GM13976 (cell line): ENCODE data around the gene FEV.

Source experiments
- DNase-seq: peaks from one replicate; pipeline ENCODE4 v3.0.0; 2012; ENCODE audit warnings: low spot score
- in situ Hi-C: fragments of 300-500 bp; cut with MboI; formaldehyde crosslinking; loops from one replicate; pipeline ENCODE4 v1.12.0; 2022; ENCODE audit warnings: low sequenced_read_pairs, mixed read lengths, inconsistent platforms; ENCODE audit not compliant: unreplicated experiment
- TF ChIP-seq, protein P1 (sequence below): IDR thresholded peaks from 2 replicates; pipeline ENCODE4 v1.5.1; 2012; ENCODE audit warnings: borderline replicate concordance, mild to moderate bottlenecking; ENCODE audit not compliant: insufficient read depth; ENCODE audit errors: extremely low read depth, missing control alignments, control extremely low read depth

Gene FEV

DNA sequence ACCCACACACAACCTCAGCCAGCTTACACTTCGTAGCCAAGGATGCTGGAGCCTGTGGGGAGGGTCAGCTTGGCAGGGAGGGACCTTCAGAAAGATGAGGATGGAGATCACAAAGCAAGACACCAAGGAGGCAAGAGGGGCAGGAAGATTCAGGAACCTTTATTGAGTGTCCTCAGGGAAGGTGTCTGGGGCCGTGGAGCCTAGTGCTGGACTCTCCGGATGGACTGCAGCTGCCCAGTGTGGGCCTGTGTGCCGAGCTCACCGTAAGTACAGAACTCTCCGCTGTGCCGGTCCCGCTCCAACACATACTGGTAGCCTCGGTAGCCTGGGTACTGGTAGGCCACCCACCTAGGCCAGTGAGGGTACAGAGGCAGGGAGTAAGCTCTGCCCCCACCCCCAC is 5.1 kb upstream of the FEV start:
- DNase-seq, result no peak
- in situ Hi-C loops, result no loop called here
- TF ChIP-seq, protein P1, sequence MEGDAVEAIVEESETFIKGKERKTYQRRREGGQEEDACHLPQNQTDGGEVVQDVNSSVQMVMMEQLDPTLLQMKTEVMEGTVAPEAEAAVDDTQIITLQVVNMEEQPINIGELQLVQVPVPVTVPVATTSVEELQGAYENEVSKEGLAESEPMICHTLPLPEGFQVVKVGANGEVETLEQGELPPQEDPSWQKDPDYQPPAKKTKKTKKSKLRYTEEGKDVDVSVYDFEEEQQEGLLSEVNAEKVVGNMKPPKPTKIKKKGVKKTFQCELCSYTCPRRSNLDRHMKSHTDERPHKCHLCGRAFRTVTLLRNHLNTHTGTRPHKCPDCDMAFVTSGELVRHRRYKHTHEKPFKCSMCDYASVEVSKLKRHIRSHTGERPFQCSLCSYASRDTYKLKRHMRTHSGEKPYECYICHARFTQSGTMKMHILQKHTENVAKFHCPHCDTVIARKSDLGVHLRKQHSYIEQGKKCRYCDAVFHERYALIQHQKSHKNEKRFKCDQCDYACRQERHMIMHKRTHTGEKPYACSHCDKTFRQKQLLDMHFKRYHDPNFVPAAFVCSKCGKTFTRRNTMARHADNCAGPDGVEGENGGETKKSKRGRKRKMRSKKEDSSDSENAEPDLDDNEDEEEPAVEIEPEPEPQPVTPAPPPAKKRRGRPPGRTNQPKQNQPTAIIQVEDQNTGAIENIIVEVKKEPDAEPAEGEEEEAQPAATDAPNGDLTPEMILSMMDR, result no peak

DNA sequence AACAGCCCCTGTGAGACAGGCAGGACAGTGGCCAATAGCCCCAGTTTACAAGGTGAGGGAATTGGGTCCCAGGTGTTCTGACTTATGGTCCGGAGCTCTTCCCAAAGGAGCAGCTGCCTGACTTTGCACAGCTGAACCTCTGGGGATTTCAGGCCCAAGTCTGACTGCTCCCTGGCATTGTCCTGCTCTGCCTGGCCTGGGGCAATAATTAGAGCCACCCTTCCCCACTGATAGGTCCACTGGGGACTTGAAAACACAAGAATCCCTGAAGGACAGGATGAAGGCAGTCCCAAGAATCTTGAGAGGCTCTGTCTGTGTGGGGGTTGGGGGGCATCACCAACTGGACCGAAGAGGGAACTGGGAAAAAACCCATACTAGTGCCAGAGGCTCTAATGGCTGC is 3.7 kb upstream of the FEV start:
- TF ChIP-seq, protein P1, result no peak
- in situ Hi-C loops, result loop anchor here (10.0 kb wide), 1 partner anchor 134 kb away; the partner anchor contains the start of gene WNT6

DNA sequence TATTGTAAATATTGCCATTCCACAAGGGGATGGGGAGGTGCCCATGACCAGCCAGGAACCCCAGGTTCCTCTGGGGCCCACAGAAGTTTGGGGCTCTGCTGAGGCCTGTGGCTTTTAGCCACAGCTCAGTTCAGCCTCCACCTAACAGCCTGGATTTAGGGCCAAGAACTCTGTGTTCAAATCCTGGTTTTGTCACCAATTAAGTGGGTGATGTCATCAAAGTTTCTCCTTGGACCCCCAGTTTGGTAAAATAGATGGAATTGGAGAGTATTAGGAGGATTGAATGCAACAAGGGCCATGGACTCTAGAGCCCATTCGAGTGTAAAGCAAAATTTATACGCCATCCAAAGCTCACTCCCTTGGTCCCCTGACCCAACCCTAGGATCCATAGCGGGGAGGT is 3.2 kb upstream of the FEV start:
- no peak for DNase-seq
- in situ Hi-C loops, result loop anchor here (10.0 kb wide), 1 partner anchor 133 kb away; the partner anchor contains the start of gene WNT6

More for the DNA sequence above, 3.7 kb upstream of the FEV start:
- no peak for DNase-seq

DNA sequence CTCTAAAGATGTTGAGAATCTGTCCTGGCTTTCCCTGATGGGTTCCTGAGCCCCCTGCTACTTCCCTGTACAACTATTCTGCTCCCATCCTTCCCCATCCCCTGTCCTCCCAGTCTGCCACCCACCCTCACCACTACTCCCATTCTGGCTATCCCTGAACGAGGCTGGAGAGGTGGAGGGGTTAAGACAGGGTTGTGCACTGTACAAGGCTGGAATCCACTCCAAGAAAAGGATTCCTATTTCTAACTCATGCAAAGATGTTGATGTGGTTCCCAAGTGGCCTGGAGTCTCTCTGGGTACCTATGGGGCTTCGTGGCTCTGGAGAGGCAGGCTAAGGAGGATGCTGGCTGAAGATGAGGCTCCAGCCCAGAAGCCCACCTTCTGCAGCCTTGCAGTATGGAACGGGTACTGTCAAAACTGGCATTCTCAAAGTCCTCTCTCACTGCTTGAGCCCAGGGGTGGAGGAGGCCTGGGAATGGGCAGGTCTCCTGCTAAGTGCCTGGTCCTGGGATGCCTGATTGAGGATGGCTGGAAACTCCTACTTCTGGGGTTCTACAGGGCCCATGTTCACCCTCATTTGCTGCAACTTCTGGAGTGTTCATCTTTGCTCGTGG is 1.3 kb upstream of the FEV start:
- TF ChIP-seq, protein P1, result no peak
- in situ Hi-C loops, result loop anchor here (10.0 kb wide), 1 partner anchor 131 kb away; the partner anchor contains the start of gene WNT6
- no peak for DNase-seq

More for the DNA sequence above, 3.2 kb upstream of the FEV start:
- TF ChIP-seq, protein P1, result no peak

DNA sequence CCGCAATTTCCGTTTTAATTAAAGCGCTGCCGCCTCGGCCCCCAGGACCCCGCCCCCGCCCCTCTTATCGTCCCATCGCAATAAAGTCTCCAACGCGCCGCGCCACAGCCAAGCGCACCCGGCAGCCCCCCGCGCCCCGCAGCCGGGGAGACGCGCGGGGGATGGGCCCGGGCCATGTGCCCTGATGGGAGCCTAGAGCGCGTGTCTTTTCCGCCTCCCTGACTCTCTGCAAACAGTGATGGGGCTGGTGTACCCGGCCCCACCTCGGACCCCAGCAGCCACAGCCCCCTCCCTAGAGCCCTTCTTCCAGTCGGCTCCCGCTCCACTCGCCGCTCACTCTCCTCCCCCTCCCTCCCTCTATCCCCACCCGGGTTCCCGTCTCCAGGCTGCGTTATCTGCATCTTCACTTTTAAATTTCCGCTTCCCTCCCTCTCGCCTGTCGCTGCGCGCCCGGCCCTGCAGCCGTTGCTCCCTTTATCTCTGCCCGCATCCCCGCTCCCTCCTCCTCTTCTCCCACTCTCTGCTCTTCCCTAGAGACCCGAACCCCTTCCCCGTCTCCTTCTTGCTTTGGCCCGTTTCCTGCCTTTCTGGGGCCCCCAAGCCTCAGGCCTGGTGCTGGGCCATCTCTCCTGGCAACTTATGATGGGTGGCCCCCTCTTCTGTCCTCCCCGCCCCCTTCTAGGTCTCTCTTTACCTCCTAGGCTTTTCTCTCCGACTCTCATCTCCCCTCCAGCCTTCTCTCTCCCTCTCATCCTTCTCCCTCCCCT is 524 bp upstream of the FEV start:
- in situ Hi-C loops, result loop anchor here (10.0 kb wide), 1 partner anchor 131 kb away; the partner anchor contains the start of gene WNT6
- DNase-seq, result no peak
- TF ChIP-seq, protein P1, result no peak

DNA sequence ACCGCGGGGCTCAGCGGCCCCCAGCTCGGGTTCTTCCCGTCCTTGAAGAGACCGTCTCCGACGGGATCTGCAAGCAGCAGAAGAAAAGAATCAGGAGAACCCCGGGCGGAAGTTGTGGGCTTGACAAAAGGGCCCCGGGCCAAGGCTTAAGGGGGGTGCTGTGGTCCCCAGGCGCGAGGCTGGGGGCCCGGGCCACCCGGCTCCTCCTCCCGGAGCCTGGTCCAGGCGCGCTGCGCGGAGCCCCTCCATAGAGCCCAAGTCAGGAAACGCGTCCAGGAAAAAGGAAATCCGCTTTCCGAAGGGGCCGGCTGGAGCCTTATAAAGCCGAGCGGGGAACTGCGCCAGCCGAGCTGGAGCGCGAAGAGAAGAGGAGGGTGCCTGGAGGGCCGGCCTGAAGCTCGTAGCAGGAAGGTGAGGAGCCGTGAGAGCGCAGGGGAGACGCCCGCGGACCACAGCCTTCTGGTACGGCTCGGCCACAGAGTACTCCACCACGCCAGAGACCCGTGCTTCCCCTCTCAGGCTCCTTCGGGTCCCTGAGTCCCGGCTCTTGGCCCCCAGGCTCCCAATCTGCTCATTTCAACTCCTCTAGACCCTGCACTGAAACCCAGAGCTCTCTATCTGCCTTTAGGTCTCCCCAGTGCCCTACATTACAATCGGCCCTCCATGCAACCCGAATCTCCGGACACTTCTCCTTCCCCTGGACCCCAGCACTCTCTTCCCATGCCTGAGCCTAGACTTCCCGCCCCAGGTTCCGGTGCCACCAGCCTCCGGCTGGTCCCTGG is 554 bp downstream of the FEV start:
- in situ Hi-C loops, result loop anchor here (10.0 kb wide), 1 partner anchor 130 kb away; the partner anchor contains the start of gene WNT6
- peak; percentile 45 for DNase-seq
- TF ChIP-seq, protein P1, result no peak
